Measurements from ENCODE around the gene MGAT4A.

Gene MGAT4A

DNA sequence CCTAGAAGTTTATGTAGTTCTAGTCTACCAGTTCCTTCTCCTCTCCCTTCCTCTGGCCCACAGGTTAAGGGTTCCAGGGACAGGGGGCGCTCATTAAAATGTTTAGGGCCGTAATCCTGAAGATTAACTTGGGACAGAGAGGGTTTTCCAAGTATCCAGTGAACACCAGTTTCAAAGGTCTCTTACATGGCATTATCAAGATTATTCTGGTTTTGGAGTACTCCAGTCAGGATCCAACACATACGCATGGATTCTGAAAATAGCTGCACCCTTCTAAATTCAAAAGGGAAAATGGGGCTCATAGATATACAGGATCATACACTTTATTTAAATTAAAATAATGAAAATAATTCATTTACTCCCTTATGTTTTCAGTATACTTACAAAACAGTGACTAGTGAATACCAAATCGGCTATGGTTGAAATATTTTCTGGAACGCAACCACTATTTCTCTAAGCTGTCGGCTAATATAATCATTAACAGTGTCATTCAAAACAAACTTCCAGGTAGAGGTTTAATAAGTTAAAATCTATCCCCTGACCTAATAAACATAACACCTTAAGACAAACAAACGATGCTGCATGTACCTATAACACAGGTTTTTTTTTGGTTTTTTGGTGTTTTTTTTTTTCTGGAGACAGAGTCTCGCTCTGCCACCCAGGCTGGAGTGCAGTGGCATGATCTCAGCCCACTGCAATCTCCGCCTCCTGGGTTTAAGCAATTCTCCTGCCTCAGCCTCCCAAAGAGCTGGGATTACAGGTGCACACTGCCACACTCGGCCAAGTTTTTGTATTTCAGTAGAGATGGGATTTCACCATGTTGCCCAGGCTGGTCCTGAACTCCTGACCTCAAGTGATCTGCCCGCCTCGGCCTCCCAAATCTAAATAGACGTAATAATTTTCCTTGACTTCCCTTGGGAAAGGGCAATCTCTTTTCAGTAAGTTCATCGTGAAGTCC lies 44.7 kb downstream of the MGAT4A start:
- H3K27ac ChIP-seq (ENCODE audit: low read length), result no peak overlapping the region
- H3K9me3 ChIP-seq (replicated peaks; ENCODE audit: insufficient read depth, low read length), result no peaks in the 10 kb centered on the region
- H3K9me2 ChIP-seq (replicated peaks; ENCODE audit: insufficient read depth, low read length), result no peaks in the 10 kb centered on the region
- H3K4me3 ChIP-seq (ENCODE audit: low read length), result no peak overlapping the region
- H3K9ac ChIP-seq (ENCODE audit: low read length), result no peak overlapping the region
- H3F3A ChIP-seq (ENCODE audit: insufficient read depth, low read length), result no peaks in the 10 kb centered on the region
- TF ChIP-seq EZH2 (optimal IDR thresholded peaks at IDR 0.05; ENCODE audit: low read depth, low read length) (no peak), EZH2phosphoT487 (IDR thresholded peaks at IDR 0.05; ENCODE audit: low read length) (no peak)
- TF ChIP-seq, protein P1, sequence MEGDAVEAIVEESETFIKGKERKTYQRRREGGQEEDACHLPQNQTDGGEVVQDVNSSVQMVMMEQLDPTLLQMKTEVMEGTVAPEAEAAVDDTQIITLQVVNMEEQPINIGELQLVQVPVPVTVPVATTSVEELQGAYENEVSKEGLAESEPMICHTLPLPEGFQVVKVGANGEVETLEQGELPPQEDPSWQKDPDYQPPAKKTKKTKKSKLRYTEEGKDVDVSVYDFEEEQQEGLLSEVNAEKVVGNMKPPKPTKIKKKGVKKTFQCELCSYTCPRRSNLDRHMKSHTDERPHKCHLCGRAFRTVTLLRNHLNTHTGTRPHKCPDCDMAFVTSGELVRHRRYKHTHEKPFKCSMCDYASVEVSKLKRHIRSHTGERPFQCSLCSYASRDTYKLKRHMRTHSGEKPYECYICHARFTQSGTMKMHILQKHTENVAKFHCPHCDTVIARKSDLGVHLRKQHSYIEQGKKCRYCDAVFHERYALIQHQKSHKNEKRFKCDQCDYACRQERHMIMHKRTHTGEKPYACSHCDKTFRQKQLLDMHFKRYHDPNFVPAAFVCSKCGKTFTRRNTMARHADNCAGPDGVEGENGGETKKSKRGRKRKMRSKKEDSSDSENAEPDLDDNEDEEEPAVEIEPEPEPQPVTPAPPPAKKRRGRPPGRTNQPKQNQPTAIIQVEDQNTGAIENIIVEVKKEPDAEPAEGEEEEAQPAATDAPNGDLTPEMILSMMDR (IDR thresholded peaks at IDR 0.05; ENCODE audit: low read length), result no peak
- no peak overlapping the region for H2AFZ ChIP-seq (ENCODE audit: low read length)
- H3K4me1 ChIP-seq (ENCODE audit: low read length), result no peaks in the 10 kb centered on the region
- H3K79me2 ChIP-seq (ENCODE audit: low read length), result no peaks in the 10 kb centered on the region
- H4K20me1 ChIP-seq (ENCODE audit: insufficient read depth, low read length), result no peaks in the 10 kb centered on the region; the same call in 1 of the 2 replicates
- no peaks in the 10 kb centered on the region for H3K27me3 ChIP-seq (replicated peaks; ENCODE audit: insufficient read depth, low read length)
- no peak overlapping the region for H3K4me2 ChIP-seq (ENCODE audit: low read depth, low read length)
- no peak for DNase-seq
- no peaks in the 10 kb centered on the region for H3K36me3 ChIP-seq (replicated peaks; ENCODE audit: insufficient read depth, low read length)

DNA sequence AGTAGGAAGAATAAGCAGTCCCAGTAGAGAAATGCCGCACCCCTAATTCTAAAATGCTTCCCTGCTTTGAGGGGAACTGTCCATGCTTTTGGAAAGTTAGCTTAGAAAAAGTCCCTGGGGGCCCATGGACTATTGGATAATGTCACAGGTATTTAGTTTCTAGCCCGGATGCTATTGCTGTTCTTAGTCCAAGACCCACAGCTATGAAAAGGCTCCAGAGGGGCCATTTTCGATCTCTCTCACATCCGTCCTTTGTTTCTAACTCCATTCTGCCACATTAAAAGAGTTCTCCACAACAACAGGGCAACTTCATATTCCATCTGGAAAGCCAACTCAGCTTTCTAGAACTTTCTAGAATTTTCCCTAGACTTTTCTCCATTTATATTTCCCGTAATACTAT lies 47.2 kb downstream of the MGAT4A start:
- Histone ChIP-seq H3K36me3 (replicated peaks; ENCODE audit: insufficient read depth, low read length) (no peaks in the 10 kb centered on the region), H3K4me1 (ENCODE audit: low read length) (no peaks in the 10 kb centered on the region), H2AFZ (ENCODE audit: low read length) (no peak overlapping the region)

DNA sequence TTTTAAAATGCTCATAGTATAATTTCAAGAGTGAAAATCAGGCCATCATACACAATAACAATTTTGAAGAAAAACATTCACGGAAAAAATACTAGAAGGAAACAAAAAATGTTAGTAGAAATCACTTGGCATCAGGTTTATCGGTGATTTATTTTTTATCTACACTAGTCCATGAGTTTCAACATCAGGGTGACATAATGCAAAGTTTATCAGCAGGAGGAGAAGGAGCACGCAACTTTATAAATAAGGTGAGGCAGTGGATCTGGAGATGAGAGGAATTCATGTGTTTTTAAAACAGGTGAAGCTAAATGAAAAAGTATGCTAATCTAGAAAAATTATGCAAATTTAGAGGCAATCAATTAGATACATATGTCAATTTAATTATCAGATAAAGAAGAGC lies 54.2 kb downstream of the MGAT4A start:
- no peaks in the 10 kb centered on the region for H3K27me3 ChIP-seq (replicated peaks; ENCODE audit: insufficient read depth, low read length)
- TF ChIP-seq, protein P1 (IDR thresholded peaks at IDR 0.05; ENCODE audit: low read length), result no peak
- TF ChIP-seq EZH2phosphoT487 (IDR thresholded peaks at IDR 0.05; ENCODE audit: low read length) (no peak), EZH2 (optimal IDR thresholded peaks at IDR 0.05; ENCODE audit: low read depth, low read length) (no peak)
- no peak overlapping the region for H3K27ac ChIP-seq (ENCODE audit: low read length)
- no peak overlapping the region for H3K4me2 ChIP-seq (ENCODE audit: low read depth, low read length)
- no peaks in the 10 kb centered on the region for H3K9me3 ChIP-seq (replicated peaks; ENCODE audit: insufficient read depth, low read length)
- no peak for DNase-seq
- no peaks in the 10 kb centered on the region for H3K9me2 ChIP-seq (replicated peaks; ENCODE audit: insufficient read depth, low read length)
- no peak overlapping the region for H3K9ac ChIP-seq (ENCODE audit: low read length)
- no peaks in the 10 kb centered on the region for H3K4me1 ChIP-seq (ENCODE audit: low read length)
- H2AFZ ChIP-seq (ENCODE audit: low read length), result no peak overlapping the region
- no peaks in the 10 kb centered on the region for H4K20me1 ChIP-seq (ENCODE audit: insufficient read depth, low read length)
- H3K36me3 ChIP-seq (replicated peaks; ENCODE audit: insufficient read depth, low read length), result no peaks in the 10 kb centered on the region
- H3K79me2 ChIP-seq (ENCODE audit: low read length), result no peaks in the 10 kb centered on the region
- H3K4me3 ChIP-seq (ENCODE audit: low read length), result no peak overlapping the region
- no peaks in the 10 kb centered on the region for H3F3A ChIP-seq (ENCODE audit: insufficient read depth, low read length)

More for the DNA sequence above, 47.2 kb downstream of the MGAT4A start:
- no peaks in the 10 kb centered on the region for H3K79me2 ChIP-seq (ENCODE audit: low read length)
- H3K9me2 ChIP-seq (replicated peaks; ENCODE audit: insufficient read depth, low read length), result no peaks in the 10 kb centered on the region
- H3K27me3 ChIP-seq (replicated peaks; ENCODE audit: insufficient read depth, low read length), result no peaks in the 10 kb centered on the region
- no peak for DNase-seq
- H3K9me3 ChIP-seq (replicated peaks; ENCODE audit: insufficient read depth, low read length), result no peaks in the 10 kb centered on the region
- TF ChIP-seq EZH2 (optimal IDR thresholded peaks at IDR 0.05; ENCODE audit: low read depth, low read length) (no peak), EZH2phosphoT487 (IDR thresholded peaks at IDR 0.05; ENCODE audit: low read length) (no peak)
- TF ChIP-seq, protein P1 (IDR thresholded peaks at IDR 0.05; ENCODE audit: low read length), result no peak
- no peak overlapping the region for H3K27ac ChIP-seq (ENCODE audit: low read length)
- no peaks in the 10 kb centered on the region for H3F3A ChIP-seq (ENCODE audit: insufficient read depth, low read length)
- H3K4me3 ChIP-seq (ENCODE audit: low read length), result no peak overlapping the region
- no peak overlapping the region for H3K9ac ChIP-seq (ENCODE audit: low read length)
- no peak overlapping the region for H3K4me2 ChIP-seq (ENCODE audit: low read depth, low read length)
- H4K20me1 ChIP-seq (ENCODE audit: insufficient read depth, low read length), result no peaks in the 10 kb centered on the region; the same call in 1 of the 2 replicates

Measured in MM.1S (cell line).